Neutrophil (primary cell): ENCODE measurements around the gene GABRR2.

Source experiments
- H3K27ac ChIP-seq: fragments of 200-600 bp; sonication (generic); 2 replicates; pipeline ENCODE4 v1.5.1; 2016; ENCODE audit warnings: mild to moderate bottlenecking, moderate library complexity
- H3K27me3 ChIP-seq: fragments of 200-600 bp; sonication (generic); 2 replicates; pipeline ENCODE4 v1.6.0; 2016; ENCODE audit warnings: mild to moderate bottlenecking
- H3K36me3 ChIP-seq: fragments of 200-600 bp; sonication (generic); 2 replicates; pipeline ENCODE4 v1.5.1; 2017
- H3K4me1 ChIP-seq, 2 experiments: fragments of 200-600 bp in 1 of 2; sonication (generic) in 1 of 2; 1 replicate in 1 of 2; 2 replicates in 1 of 2; pipeline versions ENCODE4 v1.5.1 to v1.6.1; 2013 to 2016; ENCODE audit warnings: low read depth in 1 of 2, low read length in 1 of 2, mild to moderate bottlenecking in 1 of 2, moderate library complexity in 1 of 2; ENCODE audit not compliant: control insufficient read depth in 1 of 2, insufficient read depth in 1 of 2
- H3K4me3 ChIP-seq, 2 experiments: fragments of 200-600 bp in 1 of 2; sonication (generic) in 1 of 2; 1 replicate in 1 of 2; 2 replicates in 1 of 2; pipeline ENCODE4 v1.5.1; 2013 to 2016; ENCODE audit warnings: low read depth in 1 of 2, low read length in 1 of 2, mild to moderate bottlenecking in 1 of 2, moderate library complexity in 1 of 2
- H3K9me3 ChIP-seq: fragments of 200-600 bp; sonication (generic); 2 replicates; pipeline ENCODE4 v1.5.1; 2016
- TF ChIP-seq, protein P1 (sequence below): fragments of 200-600 bp; sonication (generic); IDR thresholded peaks from 2 replicates; pipeline ENCODE4 v1.5.1; 2016; ENCODE audit warnings: antibody characterized with exemption

Gene GABRR2

DNA sequence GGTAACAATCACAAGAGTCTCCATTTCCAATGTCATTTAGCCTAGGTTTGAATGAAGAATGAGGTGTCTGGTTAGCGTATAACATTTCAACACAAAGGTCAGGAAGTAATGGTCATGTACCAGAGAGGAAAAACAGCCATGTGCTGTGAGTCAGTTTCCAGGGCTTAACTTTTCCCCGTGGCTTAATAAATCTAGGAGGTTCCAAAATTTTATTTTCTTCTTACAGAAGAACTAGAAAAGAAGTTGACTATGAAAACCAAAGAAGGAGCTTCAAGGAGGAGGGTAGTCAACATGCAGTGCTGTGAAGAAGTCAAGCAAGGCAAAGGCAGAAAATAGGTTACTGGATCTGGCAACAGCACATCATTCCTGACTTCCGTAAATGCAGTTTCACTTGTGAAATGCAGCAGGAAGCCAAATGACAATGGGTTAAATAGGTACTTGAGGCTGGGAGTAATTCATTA is 8.4 kb upstream of the GABRR2 start:
- Histone ChIP-seq H3K27me3 (no peaks in the 10 kb centered on the region), H3K27ac (peak overlapping the region; percentile 60), H3K4me3 (no peak overlapping the region), H3K9me3 (no peaks in the 10 kb centered on the region), H3K36me3 (peaks cover 28% of the 10 kb centered on the region), H3K4me1 (peaks cover 40 to 46% of the 10 kb centered on the region in 2 experiments)
- TF ChIP-seq, protein P1, sequence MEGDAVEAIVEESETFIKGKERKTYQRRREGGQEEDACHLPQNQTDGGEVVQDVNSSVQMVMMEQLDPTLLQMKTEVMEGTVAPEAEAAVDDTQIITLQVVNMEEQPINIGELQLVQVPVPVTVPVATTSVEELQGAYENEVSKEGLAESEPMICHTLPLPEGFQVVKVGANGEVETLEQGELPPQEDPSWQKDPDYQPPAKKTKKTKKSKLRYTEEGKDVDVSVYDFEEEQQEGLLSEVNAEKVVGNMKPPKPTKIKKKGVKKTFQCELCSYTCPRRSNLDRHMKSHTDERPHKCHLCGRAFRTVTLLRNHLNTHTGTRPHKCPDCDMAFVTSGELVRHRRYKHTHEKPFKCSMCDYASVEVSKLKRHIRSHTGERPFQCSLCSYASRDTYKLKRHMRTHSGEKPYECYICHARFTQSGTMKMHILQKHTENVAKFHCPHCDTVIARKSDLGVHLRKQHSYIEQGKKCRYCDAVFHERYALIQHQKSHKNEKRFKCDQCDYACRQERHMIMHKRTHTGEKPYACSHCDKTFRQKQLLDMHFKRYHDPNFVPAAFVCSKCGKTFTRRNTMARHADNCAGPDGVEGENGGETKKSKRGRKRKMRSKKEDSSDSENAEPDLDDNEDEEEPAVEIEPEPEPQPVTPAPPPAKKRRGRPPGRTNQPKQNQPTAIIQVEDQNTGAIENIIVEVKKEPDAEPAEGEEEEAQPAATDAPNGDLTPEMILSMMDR: no peak

DNA sequence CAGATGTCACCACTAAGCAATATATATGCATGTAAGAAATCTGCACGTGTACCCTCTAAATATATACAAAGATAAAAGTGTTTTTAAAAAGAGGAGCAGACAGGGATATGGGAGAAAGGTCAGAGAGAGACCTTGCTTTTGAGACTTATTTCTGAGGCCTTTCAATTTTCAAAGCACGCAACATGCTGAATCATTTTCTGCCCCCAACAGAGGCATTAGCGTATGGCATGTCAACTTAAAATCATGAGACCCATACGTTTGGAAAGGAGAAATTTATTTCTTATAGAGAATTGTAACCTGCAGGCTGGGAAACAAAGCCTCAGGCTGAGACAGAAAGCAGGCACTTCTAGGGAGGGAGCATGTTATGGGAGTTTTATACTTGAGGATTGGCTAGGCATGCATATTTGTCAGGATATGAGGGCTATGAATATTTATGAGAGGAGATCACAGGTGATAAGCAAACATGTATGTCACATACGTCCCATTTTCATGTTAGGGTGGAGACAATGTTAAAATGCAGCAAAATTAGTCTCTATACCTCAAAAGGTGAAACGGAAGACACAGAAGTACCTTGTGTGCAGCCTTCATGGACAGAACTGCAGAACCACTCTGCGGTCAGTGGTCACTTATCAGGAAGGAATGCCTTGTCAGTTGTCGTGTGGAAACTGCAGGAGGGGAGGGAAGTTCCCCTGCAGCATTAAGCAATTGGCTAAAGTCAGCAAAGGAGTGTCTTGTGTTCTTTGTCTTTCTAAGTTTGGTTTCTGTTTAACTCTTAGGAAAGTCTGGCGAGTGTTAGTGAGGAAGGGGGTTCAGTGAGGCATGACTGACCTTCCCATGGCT is 6.3 kb upstream of the GABRR2 start:
- TF ChIP-seq, protein P1: no peak
- H3K27ac ChIP-seq: peak overlapping the region; percentile 75
- peaks cover 6% of the 10 kb centered on the region for H3K36me3 ChIP-seq
- H3K4me3 ChIP-seq: peak overlapping the region; percentile 46 to 53
- H3K4me1 ChIP-seq: peaks cover 40 to 46% of the 10 kb centered on the region in 2 experiments
- H3K9me3 ChIP-seq: no peaks in the 10 kb centered on the region
- no peaks in the 10 kb centered on the region for H3K27me3 ChIP-seq

DNA sequence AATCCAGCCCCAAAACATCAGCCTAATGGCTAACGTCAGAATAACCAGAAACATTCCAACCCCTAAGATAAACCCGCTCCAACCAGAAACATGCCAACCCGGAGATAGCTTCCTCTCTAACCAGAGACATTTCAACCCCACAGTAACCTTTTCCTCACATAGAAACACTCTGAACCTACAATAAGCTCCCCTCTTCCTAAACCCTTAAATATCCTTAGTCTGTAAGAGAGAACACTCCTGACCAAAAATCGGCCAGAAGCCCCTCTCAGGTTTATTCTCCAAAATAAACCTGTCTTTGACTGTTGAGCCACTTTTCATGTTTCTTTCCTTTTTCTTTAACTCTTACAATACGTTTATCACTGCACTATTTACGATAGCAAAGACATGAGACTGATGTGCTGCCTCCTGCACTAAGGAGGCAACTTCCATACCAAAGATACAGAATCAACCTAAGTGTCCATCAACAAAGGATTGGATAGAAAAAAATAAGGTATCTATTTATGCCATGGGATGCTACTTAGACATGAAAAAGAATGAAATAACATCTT is 5.0 kb upstream of the GABRR2 start:
- TF ChIP-seq, protein P1: no peak
- no peaks in the 10 kb centered on the region for H3K9me3 ChIP-seq
- H3K4me3 ChIP-seq: no peak overlapping the region
- peaks cover 40 to 46% of the 10 kb centered on the region in 2 experiments for H3K4me1 ChIP-seq
- no peaks in the 10 kb centered on the region for H3K27me3 ChIP-seq
- H3K27ac ChIP-seq: no peak overlapping the region
- no peaks in the 10 kb centered on the region for H3K36me3 ChIP-seq

DNA sequence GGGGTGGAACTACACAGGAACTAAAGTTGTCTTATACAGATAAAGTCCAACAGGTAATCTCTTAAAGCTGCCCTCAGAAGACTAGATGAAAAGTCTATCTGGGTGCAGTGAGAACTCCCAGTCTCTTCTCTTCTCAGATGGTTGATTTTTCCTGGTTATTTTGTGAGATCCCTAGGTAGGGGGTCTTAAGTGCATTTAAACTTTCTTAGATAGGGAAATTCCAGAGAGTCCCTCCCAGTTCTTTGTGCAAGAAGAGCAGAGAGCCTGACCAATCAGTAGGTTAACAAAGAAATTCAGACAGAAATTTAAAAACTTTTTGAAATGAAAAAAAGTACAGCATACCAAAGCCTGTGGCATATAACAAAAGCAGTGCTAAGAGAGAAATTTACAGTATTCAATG is 2.0 kb upstream of the GABRR2 start:
- H3K27me3 ChIP-seq: no peaks in the 10 kb centered on the region
- no peak overlapping the region for H3K4me3 ChIP-seq
- H3K9me3 ChIP-seq: no peaks in the 10 kb centered on the region
- H3K27ac ChIP-seq: no peak overlapping the region
- TF ChIP-seq, protein P1: no peak
- H3K36me3 ChIP-seq: no peaks in the 10 kb centered on the region
- peaks cover 24 to 26% of the 10 kb centered on the region in 2 experiments for H3K4me1 ChIP-seq

DNA sequence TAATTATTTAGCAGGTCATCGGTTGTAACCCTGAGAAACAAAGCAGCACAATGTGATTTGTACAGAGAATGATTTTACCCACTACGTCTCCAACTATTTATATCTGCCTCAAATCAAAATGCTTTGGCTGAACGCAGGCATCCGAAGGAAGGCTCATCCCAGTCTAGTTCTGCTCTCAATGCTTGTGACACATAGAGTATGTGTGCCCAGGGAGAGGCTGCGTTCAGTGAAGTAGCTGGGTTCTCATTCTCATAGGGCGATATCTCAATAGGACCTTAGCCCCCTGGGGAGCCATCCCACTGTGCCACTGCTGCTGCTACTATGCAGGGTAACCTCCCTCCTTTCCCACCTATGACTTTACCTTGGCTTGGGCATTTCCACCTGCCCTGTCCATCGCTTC is 407 bp downstream of the GABRR2 start:
- H3K9me3 ChIP-seq: no peaks in the 10 kb centered on the region
- no peak overlapping the region for H3K27ac ChIP-seq
- TF ChIP-seq, protein P1: no peak
- no peak overlapping the region for H3K4me3 ChIP-seq
- no peaks in the 10 kb centered on the region for H3K36me3 ChIP-seq
- H3K4me1 ChIP-seq: peaks cover 13 to 19% of the 10 kb centered on the region in 2 experiments
- no peaks in the 10 kb centered on the region for H3K27me3 ChIP-seq
